ENCODE data around the gene TBC1D3. TPM values are rescaled to one million over a fixed set of nuclear protein-coding genes. Genes with fewer than 3 reads are reported as not detected.
"Not testable (repeated sequence)": the region's sequence is repeated elsewhere in the genome, so short reads cannot be mapped to it uniquely, and the experiment has no call there.

The TBC1D3 gene
- 1 to 10 TPM; 2.6 to 3.7 TPM for total RNA-seq

DNA sequence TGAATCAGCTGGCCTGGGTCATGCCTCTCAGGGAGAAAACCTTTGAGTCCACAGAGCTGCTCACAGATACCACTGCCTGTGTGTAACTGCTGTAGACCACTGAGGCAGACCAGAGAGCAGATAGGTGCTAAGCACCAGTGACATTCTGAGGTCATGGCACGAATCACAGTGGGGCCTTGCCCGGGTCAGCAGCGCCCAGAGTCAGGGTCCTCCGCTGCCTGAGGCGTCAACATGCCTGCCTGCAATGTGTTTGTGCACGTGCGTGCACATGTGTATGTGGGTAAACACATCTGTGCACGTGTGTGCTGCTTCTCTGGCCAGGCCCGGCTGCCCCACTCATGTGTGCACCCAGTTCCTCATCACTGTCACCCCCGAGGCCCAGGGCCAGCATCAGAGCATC, at the start of gene TBC1D3:
TBC1D3 (minus strand) TSS at position 101 of the 400 bp plus-strand sequence. CDS start 1,526 bp downstream, outside the sequence.
- DNase-seq; CTCF ChIA-PET; ATAC-seq; H3K4me3 Mint-ChIP-seq; H3K27ac Mint-ChIP-seq; H3K4me1 Mint-ChIP-seq; H3K9me3 Mint-ChIP-seq (ENCODE audit: low read depth); H3K27me3 Mint-ChIP-seq; H3K36me3 Mint-ChIP-seq: not testable (repeated sequence)

DNA sequence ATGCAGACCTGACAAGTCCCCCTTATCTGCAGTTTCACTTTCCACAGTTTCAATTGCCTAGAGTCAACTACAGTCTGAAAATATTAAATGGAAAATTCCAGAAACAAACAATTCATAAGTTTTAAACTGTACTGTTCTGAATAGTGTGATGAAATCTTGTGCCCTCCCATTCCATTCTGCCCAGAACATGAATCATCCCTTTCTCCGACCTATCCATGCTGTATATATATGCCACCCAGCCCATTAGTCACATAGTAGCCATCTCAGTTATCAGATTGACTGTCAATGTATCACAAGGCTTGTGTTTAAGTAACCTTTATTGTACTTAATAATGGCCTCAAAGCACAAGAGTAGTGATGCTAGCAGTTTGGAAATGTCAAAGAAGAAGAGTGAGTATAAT, 40.4 kb upstream of the TBC1D3 start:
- H3K4me3 Mint-ChIP-seq; CTCF ChIA-PET; H3K9me3 Mint-ChIP-seq (ENCODE audit: low read depth); DNase-seq; H3K27ac Mint-ChIP-seq; ATAC-seq; H3K4me1 Mint-ChIP-seq; H3K27me3 Mint-ChIP-seq; H3K36me3 Mint-ChIP-seq: not testable (repeated sequence)

DNA sequence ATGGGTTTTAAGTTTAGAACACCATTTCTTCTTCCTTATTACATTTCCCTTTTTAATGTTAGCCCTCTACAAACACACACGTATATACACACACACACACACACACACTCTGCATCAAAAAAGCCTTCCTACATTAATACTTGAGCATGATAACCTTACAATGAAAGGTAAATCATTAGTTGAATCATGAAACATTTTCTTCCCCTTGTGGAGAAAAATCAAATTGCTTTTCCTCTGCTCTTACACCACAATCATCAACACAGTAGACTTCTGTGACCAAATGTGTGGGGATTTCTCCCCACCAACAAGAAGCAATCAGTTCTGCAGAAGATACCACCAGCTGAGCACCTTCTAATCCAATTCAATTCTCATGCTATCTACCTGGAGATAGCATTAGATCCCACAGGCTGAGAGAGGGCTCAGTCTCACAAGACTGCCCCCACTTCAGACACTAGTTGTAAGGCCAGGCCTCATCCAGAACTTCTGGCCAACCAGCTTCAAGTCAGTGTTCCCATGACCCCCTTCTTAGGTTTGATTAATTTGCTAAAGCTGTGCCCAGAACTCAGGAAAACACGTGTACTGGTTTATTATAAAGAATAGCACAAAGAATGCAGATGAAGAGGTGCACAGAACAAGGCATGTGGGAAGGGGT, 33.6 kb upstream of the TBC1D3 start:
- H3K4me3 Mint-ChIP-seq; CTCF ChIA-PET; H3K4me1 Mint-ChIP-seq; H3K27ac Mint-ChIP-seq; ATAC-seq; H3K27me3 Mint-ChIP-seq; H3K9me3 Mint-ChIP-seq (ENCODE audit: low read depth); H3K36me3 Mint-ChIP-seq; DNase-seq: not testable (repeated sequence)

- H3K4me1 Mint-ChIP-seq; H3K36me3 Mint-ChIP-seq; ATAC-seq; H3K4me3 Mint-ChIP-seq; CTCF ChIA-PET; DNase-seq; H3K9me3 Mint-ChIP-seq (ENCODE audit: low read depth); H3K27me3 Mint-ChIP-seq; H3K27ac Mint-ChIP-seq: not testable (repeated sequence)
These were observed 28.5 kb upstream of the TBC1D3 start for GRCh38 chr17:38220867-38221266.

GRCh38 chr17:38200271-38200670, 7.9 kb upstream of the TBC1D3 start:
- ATAC-seq; H3K27me3 Mint-ChIP-seq; H3K36me3 Mint-ChIP-seq; CTCF ChIA-PET; H3K27ac Mint-ChIP-seq; H3K4me3 Mint-ChIP-seq; DNase-seq; H3K4me1 Mint-ChIP-seq; H3K9me3 Mint-ChIP-seq (ENCODE audit: low read depth): not testable (repeated sequence)

DNA sequence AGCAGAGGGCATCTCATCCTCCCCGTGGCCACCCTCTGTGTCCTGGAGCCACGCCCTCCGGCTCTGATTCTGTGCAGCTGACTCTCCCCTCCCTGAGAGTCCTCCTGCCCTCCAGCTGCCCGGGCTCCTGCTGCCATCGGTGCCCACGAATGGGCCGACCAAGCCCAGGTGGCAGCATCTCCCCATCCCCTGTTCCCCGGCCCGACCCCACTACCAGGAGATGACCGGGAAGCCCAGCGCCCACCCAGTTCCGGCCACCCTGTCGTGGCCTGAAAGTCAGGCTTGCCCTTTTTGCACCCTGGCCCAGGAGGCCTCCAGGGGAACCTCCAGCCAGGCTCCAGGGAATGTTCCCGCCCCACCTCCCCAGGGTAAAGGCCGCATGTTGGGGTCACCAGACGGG, 57.5 kb downstream of the TBC1D3 start:
- H3K9me3 Mint-ChIP-seq (ENCODE audit: low read depth); DNase-seq; H3K27me3 Mint-ChIP-seq; H3K4me1 Mint-ChIP-seq; ATAC-seq; H3K4me3 Mint-ChIP-seq; H3K27ac Mint-ChIP-seq; H3K36me3 Mint-ChIP-seq; CTCF ChIA-PET: not testable (repeated sequence)

Other genes starting within 250 kb of the TBC1D3 start
- 10 to 100 TPM; 10.1 to 13.4 TPM for gene TBC1D3L, start 203.5 kb downstream of the TBC1D3 start, total RNA-seq
- gene TBC1D3D, start 188.6 kb downstream of the TBC1D3 start, total RNA-seq = 1 to 10 TPM; 2.7 TPM
- not detected for gene TBC1D3C, start 123.9 kb downstream of the TBC1D3 start, total RNA-seq
- not detected for gene TBC1D3E, start 64.6 kb downstream of the TBC1D3 start, total RNA-seq
- gene MRPL45, start 104.6 kb upstream of the TBC1D3 start, total RNA-seq = 10 to 100 TPM; 22.3 to 36.8 TPM
- under 1 TPM in 1 of 2 experiments, not detected in 1; 0.02 TPM for gene GPR179, start 151.4 kb upstream of the TBC1D3 start, total RNA-seq
- 10 to 100 TPM; 16.2 to 16.8 TPM for gene SOCS7, start 159.3 kb upstream of the TBC1D3 start, total RNA-seq
- gene ARHGAP23, start 235.9 kb upstream of the TBC1D3 start, total RNA-seq = under 1 TPM in 1 of 2 experiments, not detected in 1; 0.40 TPM